Mucosa of descending colon (tissue), 3 donors: Measurements from ENCODE around the gene PWWP2B. TPM values are rescaled to one million over a fixed set of nuclear protein-coding genes. Genes with fewer than 3 reads are reported as not detected.

ENCODE experiments used
- ATAC-seq: fragments of 200-7000 bp; cut with Tn5 transposase; one replicate; pipeline ENCODE4 v1.9.1; 2020; ENCODE audit warnings: mild to moderate bottlenecking, moderate library complexity
- DNase-seq, 3 donors: peaks; one replicate each; pipeline ENCODE4 v3.0.0-alpha.2; 2020
- H3K36me3 ChIP-seq: fragments of 200-600 bp; one replicate; pipeline ENCODE4 v1.8.0; 2021; ENCODE audit warnings: low read depth, mild to moderate bottlenecking
- H3K4me1 ChIP-seq: fragments of 200-600 bp; one replicate; pipeline ENCODE4 v1.8.0; 2021; ENCODE audit warnings: low read depth, mild to moderate bottlenecking
- H3K4me3 ChIP-seq: fragments of 200-600 bp; one replicate; pipeline ENCODE4 v1.8.0; 2021; ENCODE audit warnings: mild to moderate bottlenecking
- H3K9me3 ChIP-seq: fragments of 200-600 bp; one replicate; pipeline ENCODE4 v1.8.0; 2021; ENCODE audit warnings: mild to moderate bottlenecking
- intact Hi-C, 2 donors: fragments of 100-400 bp; cut with DNase I in 1 of 2; cut with micrococcal nuclease in 1 of 2; formaldehyde crosslinking; loops; one replicate each; pipeline versions ENCODE4 v1.11.0 to v1.11.1; 2022; cut with DNase I, micrococcal nuclease
- total RNA-seq, 3 donors: library from RNA; stranded (reverse); fragmentation: NEBNext Ultra II Directional in 2 of 3; extraction: Animal tissue kit (Norgen Biotek cat#: 25700) in 2 of 3; gene quantifications; one replicate each; pipeline versions ENCODE4 v1.2.1 to v1.2.4, GENCODE V29; 2021 to 2023
- TF ChIP-seq, protein P1 (sequence below): fragments of 200-600 bp; IDR thresholded peaks from one replicate; pipeline ENCODE4 v1.8.0; 2022; ENCODE audit warnings: antibody characterized with exemption, mild to moderate bottlenecking
- donor health status: DM: no; HTN: no; CAD: no; lungs with moderate emphysema.
- donor health status: DM: no; HTN: no; CAD: no.
- donor health status: DM: no; HTN: yes; CAD: no.

The PWWP2B gene
- total RNA-seq, 3 donors from 2014 or later, result 37.7 to 55.6 (median 41.7) TPM

DNA sequence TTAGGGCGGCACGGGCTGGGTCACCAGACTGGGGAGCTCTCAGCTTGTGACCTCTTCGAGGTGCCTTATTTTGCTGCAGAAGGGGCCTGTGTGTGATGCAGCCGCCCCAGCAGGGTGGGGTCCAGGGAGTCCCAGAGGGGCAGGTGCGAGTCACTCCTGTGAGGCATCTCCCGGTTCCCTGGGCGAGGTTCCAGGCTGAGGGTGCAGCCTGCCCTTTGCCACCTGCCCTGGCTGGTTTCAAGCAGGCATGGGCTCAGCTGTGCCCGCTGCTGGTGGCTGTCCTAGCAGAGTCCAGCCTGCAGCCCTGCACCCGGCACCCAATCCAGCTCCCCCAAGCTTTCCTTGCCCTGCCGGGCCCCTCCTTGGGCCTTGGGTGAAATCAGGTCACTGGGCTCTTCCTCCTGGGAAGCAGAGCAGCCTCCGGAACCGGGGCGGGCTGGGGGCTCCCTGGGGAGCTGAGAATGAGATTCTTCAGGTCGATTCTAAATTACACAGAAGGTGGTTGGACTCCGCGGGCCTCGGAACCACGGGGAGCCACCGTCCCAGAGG is 64.8 kb downstream of the PWWP2B start:
- DNase-seq (peak; percentile 92 to 94 (median 94)), ATAC-seq (peak; percentile 71)
- intact Hi-C loops, result loop anchor here in 1 of 2 donors (10.0 kb wide), 1 partner anchor 73 kb away; the partner anchor contains the start of gene INPP5A
- Histone ChIP-seq H3K9me3 (no peaks in the 10 kb centered on the region), H3K4me3 (no peak overlapping the region), H3K36me3 (no peaks in the 10 kb centered on the region), H3K4me1 (peaks cover 63% of the 10 kb centered on the region)
- TF ChIP-seq, protein P1, sequence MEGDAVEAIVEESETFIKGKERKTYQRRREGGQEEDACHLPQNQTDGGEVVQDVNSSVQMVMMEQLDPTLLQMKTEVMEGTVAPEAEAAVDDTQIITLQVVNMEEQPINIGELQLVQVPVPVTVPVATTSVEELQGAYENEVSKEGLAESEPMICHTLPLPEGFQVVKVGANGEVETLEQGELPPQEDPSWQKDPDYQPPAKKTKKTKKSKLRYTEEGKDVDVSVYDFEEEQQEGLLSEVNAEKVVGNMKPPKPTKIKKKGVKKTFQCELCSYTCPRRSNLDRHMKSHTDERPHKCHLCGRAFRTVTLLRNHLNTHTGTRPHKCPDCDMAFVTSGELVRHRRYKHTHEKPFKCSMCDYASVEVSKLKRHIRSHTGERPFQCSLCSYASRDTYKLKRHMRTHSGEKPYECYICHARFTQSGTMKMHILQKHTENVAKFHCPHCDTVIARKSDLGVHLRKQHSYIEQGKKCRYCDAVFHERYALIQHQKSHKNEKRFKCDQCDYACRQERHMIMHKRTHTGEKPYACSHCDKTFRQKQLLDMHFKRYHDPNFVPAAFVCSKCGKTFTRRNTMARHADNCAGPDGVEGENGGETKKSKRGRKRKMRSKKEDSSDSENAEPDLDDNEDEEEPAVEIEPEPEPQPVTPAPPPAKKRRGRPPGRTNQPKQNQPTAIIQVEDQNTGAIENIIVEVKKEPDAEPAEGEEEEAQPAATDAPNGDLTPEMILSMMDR, result no peak

- Histone ChIP-seq H3K4me3 (no peak overlapping the region), H3K9me3 (no peaks in the 10 kb centered on the region), H3K36me3 (no peaks in the 10 kb centered on the region), H3K4me1 (peaks cover 67% of the 10 kb centered on the region)
- DNase-seq, result peak in 2 of 3 donors; percentile 47 to 53
- TF ChIP-seq, protein P1, result no peak
- intact Hi-C loops, result loop anchor here in 1 of 2 donors (10.0 kb wide), 1 partner anchor 72 kb away; the partner anchor contains the start of gene INPP5A
- no peak for ATAC-seq
These were observed 65.7 kb downstream of the PWWP2B start for GRCh38 chr10:132462463-132463332.

DNA sequence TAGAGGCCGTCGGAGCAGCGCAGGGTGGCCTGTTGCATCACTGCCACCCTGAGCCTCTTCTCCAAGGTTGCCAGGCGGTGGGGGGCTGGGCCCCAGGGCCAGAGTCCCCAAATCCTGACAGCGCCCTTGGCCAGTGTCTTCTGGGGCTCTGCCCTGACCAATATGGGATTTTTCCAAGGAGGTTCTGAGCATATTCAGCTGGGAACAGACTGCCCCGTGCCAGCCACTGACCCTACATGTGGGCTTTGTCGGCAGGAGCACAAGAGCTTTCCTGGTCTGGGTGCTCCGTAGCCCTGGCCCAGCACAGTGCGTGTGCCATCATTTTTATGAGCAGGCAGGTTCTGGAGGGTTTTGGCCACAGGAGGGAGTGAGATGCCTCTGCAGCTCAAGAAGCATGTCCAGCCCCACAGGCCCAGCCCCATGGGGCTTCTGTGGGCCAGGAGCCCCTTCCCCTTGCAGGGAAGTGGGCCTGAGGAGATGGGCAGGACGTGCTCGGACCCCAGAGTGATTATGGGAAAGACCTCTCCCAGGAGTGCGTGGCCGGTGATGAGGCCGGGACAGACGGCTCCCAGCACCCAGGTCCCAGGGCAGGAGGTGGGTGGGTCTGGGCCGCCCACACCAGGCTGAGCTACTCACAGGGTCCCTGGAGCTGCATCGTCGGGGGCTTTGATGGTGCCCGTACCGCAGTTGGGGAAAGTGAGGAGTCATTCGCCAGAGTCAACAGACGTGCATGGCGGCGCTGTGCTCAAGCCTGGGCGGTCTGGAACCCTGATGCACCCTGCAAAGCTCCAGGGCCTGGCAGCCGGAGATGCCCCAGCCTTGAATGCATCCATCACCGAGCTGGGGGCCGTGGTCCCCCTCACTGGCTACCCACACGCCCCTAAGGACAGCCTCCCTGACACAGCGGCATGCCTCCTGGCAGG is 66.6 kb downstream of the PWWP2B start:
- no peak for ATAC-seq
- H3K4me1 ChIP-seq, result peaks cover 59% of the 10 kb centered on the region
- intact Hi-C loops, result loop anchor here in 1 of 2 donors (10.0 kb wide), 1 partner anchor 71 kb away; the partner anchor contains the start of gene INPP5A
- H3K9me3 ChIP-seq, result no peaks in the 10 kb centered on the region
- H3K36me3 ChIP-seq, result no peaks in the 10 kb centered on the region
- TF ChIP-seq, protein P1, result no peak
- no peak overlapping the region for H3K4me3 ChIP-seq
- DNase-seq, result peak in 1 of 3 donors; percentile 38

DNA sequence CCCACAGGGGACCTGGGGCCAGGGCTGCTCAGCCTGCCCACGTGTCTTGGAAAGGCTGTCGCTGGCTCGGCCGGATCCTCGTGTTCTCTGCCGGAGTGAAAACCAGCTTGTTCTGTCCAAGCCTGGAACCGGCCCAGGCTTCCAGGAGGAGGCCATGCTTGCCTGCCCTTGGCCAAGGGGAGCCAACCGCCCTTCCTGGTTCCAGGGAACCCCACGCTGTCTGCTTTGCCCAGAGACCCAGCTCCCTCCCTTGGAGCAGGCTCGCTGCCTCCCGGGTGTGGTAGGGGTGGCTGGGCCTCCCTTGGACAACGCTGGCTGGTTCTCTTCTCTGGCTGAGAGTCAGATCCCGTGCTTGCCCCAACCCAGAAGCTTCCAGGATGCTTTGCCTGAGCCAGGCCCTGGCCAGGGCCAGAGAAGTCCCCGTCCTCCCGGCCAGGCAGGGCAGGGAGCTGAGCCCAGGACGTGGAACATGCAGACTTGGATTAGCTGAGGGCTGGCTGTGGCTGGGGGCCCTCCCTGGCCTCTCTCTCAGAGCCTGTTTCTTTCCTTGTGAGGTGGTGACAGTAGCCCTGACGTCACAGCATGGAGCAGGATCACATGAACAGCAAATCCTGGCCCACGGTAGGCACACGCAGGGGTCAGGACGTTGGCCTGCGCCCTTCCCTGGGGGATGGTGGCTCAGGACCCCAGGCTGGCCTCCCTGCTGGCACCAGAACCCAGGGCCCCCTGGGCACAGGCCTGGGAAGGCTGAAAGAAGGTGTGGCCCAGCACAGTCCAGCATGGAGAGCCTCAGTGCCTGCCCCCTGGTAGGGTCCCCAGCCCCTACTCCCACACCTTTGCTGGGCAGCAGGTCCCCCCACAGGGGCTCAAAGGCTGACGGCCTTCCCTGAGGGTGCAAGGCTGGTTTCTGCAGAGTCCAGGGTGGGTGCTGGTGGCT is 67.5 kb downstream of the PWWP2B start:
- Histone ChIP-seq H3K9me3 (no peaks in the 10 kb centered on the region), H3K36me3 (no peaks in the 10 kb centered on the region), H3K4me3 (no peak overlapping the region), H3K4me1 (peaks cover 52% of the 10 kb centered on the region)
- peak; percentile 2 for ATAC-seq
- intact Hi-C loops, result loop anchor here in 1 of 2 donors (10.0 kb wide), 1 partner anchor 70 kb away; the partner anchor contains the start of gene INPP5A
- DNase-seq, result peak in 2 of 3 donors; percentile 65 to 79
- TF ChIP-seq, protein P1, result no peak
